ENCODE data around the gene MMEL1. TPM values are rescaled to one million over a fixed set of nuclear protein-coding genes. Genes with fewer than 3 reads are reported as not detected.

MMEL1 gene
- total RNA-seq, 2 experiments from 2014 or later = not detected

DNA sequence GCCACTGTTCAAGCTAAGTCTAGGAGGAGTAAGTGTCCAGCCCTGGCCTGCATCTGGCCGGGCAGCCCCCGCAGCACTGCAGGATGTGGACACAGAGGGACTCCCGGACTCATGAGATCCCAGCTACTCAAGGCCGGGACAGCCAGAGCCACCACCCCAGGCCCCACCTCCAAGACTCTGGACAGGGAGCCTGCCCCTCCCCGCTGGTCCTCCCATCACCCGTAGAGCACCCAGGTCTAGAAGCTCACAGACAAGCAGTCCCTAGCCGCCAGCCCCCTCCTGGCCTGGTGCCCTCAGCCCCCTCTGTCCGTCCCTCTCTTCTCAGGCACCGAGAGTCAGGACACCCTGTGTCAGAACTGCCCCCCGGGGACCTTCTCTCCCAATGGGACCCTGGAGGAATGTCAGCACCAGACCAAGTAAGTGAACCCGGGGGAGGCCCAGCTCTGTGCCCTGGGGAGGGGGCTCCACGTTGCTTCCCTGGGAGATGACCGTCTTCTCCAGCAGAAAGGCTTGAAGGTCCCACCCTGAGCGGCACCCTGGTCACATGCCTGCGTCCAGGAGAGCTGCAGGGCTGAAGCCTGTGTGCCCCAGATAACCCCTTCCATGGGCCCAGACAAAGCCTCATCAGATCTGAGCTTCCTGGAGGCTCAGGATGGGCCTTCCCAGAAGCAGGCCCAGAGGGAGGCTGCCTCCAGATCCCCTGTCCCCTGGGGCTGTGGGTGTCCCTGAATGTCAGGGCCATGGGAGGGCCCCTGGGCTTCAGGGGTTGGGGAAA lies 72.3 kb downstream of the MMEL1 start:
- TF ChIP-seq EZH2phosphoT487 (IDR thresholded peaks at IDR 0.05; ENCODE audit: borderline replicate concordance, low read depth, low read length) = no peak
- TF ChIP-seq, protein P1, sequence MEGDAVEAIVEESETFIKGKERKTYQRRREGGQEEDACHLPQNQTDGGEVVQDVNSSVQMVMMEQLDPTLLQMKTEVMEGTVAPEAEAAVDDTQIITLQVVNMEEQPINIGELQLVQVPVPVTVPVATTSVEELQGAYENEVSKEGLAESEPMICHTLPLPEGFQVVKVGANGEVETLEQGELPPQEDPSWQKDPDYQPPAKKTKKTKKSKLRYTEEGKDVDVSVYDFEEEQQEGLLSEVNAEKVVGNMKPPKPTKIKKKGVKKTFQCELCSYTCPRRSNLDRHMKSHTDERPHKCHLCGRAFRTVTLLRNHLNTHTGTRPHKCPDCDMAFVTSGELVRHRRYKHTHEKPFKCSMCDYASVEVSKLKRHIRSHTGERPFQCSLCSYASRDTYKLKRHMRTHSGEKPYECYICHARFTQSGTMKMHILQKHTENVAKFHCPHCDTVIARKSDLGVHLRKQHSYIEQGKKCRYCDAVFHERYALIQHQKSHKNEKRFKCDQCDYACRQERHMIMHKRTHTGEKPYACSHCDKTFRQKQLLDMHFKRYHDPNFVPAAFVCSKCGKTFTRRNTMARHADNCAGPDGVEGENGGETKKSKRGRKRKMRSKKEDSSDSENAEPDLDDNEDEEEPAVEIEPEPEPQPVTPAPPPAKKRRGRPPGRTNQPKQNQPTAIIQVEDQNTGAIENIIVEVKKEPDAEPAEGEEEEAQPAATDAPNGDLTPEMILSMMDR (conservative IDR thresholded peaks at IDR 0.05; ENCODE audit: low read length) = no peak

GRCh38 chr1:2559509-2560298 lies 73.1 kb downstream of the MMEL1 start:
- Histone ChIP-seq H3K4me1 (ENCODE audit: insufficient read depth, low read length, poor library complexity, severe bottlenecking) (peaks cover 20% of the 10 kb centered on the region), H3K36me3 (ENCODE audit: insufficient read depth, low read length) (no peaks in the 10 kb centered on the region), H3K9me3 (ENCODE audit: low read length) (no peaks in the 10 kb centered on the region), H3K9me2 (ENCODE audit: insufficient read depth, low read length) (no peaks in the 10 kb centered on the region), H3K4me2 (ENCODE audit: low read length) (no peak overlapping the region), H3K27ac (ENCODE audit: low read depth, low read length, poor library complexity, severe bottlenecking) (no peak overlapping the region), H4K20me1 (ENCODE audit: insufficient read depth, low read length) (no peaks in the 10 kb centered on the region), H3K79me2 (ENCODE audit: insufficient read depth, low read depth, low read length) (no peaks in the 10 kb centered on the region), H2AFZ (ENCODE audit: low read length) (no peak overlapping the region), H3K4me3 (ENCODE audit: low read depth, low read length, poor library complexity, severe bottlenecking) (no peak overlapping the region)
- intact Hi-C loops (cut with micrococcal nuclease; ENCODE audit: unreplicated experiment) = no loop called here
- TF ChIP-seq, protein P1 (conservative IDR thresholded peaks at IDR 0.05; ENCODE audit: low read length) = no peak
- no peak for TF ChIP-seq EZH2phosphoT487 (IDR thresholded peaks at IDR 0.05; ENCODE audit: borderline replicate concordance, low read depth, low read length)
- ChIA-PET CTCF (ENCODE audit: unreplicated experiment) (no interaction called here), POLR2A (no interaction called here)
- no peak for DNase-seq (ENCODE audit: low spot score)
- BruUV-seq (replicated peaks) = no TSS peak

More for the DNA sequence above, 72.3 kb downstream of the MMEL1 start:
- ChIA-PET POLR2A (interaction anchor here (1.2 kb wide), 1 partner anchor 25 kb away, joined by 4 read pairs; no protein-coding TSS in a partner anchor), CTCF (ENCODE audit: unreplicated experiment) (no interaction called here)
- Histone ChIP-seq H3K4me2 (ENCODE audit: low read length) (no peak overlapping the region), H3K4me3 (ENCODE audit: low read depth, low read length, poor library complexity, severe bottlenecking) (no peak overlapping the region), H3K9me3 (ENCODE audit: low read length) (no peaks in the 10 kb centered on the region), H3K27ac (ENCODE audit: low read depth, low read length, poor library complexity, severe bottlenecking) (no peak overlapping the region), H4K20me1 (ENCODE audit: insufficient read depth, low read length) (no peaks in the 10 kb centered on the region), H3K36me3 (ENCODE audit: insufficient read depth, low read length) (no peaks in the 10 kb centered on the region), H3K79me2 (ENCODE audit: insufficient read depth, low read depth, low read length) (no peaks in the 10 kb centered on the region), H2AFZ (ENCODE audit: low read length) (no peak overlapping the region), H3K9me2 (ENCODE audit: insufficient read depth, low read length) (no peaks in the 10 kb centered on the region), H3K4me1 (ENCODE audit: insufficient read depth, low read length, poor library complexity, severe bottlenecking) (peaks cover 15% of the 10 kb centered on the region)
- BruUV-seq (replicated peaks) = no TSS peak
- intact Hi-C loops (cut with micrococcal nuclease; ENCODE audit: unreplicated experiment) = no loop called here
- DNase-seq (ENCODE audit: low spot score) = no peak

All from OCI-LY7 (cell line).